ENCODE results near the gene LAMA2. TPM values are rescaled to one million over a fixed set of nuclear protein-coding genes. Genes with fewer than 3 reads are reported as not detected.

LAMA2 gene
- total RNA-seq, 1 experiment from 2014 or later, result 8.2 TPM

GRCh38 chr6:129508477-129509145 is 625.7 kb downstream of the LAMA2 start:
- ChIA-PET RAD21 (ENCODE audit: low non-redundant PET in 1 of 2, low total read pairs in 2 of 2, uncharacterized antibody in 2 of 2, unreplicated experiment in 2 of 2) (no interaction called here), CTCF (no interaction called here), POLR2A (no interaction called here)
- no peak overlapping the region for H3K4me3 ChIP-seq (replicated peaks in 1 of 2; ENCODE audit: low read depth in 1 of 2, low read length in 2 of 2)
- DNase-seq (ENCODE audit: low read depth, low spot score) (no peak), ATAC-seq (no peak)
- no peak overlapping the region for H3K4me2 ChIP-seq (ENCODE audit: low read length)
- TF ChIP-seq EZH2phosphoT487 (IDR thresholded peaks at IDR 0.05; ENCODE audit: borderline replicate concordance) (no peak), CTCF (IDR thresholded peaks at IDR 0.05 in 2 of 3, conservative IDR thresholded peaks at IDR 0.05 in 1 of 3; ENCODE audit: borderline replicate concordance in 1 of 3, insufficient read depth in 1 of 3, low read depth in 2 of 3, low read length in 2 of 3) (no peak), POLR2AphosphoS5 (IDR thresholded peaks at IDR 0.05; ENCODE audit: low read depth, low read length) (no peak), EZH2 (IDR thresholded peaks at IDR 0.05) (no peak), CBX3 (IDR thresholded peaks at IDR 0.05; ENCODE audit: low read depth) (no peak), SP1 (IDR thresholded peaks at IDR 0.05; ENCODE audit: low read depth) (no peak), RAD21 (IDR thresholded peaks at IDR 0.05; ENCODE audit: low read depth) (no peak)
- H3K9me3 ChIP-seq (ENCODE audit: control insufficient read depth in 1 of 2, insufficient read depth in 1 of 2, low read depth in 1 of 2, low read length in 2 of 2), result no peaks in the 10 kb centered on the region
- no peaks in the 10 kb centered on the region for H4K20me1 ChIP-seq (ENCODE audit: insufficient read depth)
- no TSS peak for BruUV-seq (replicated peaks)
- H3K27me3 ChIP-seq (ENCODE audit: insufficient read depth, low read length), result no peaks in the 10 kb centered on the region
- H3K27ac ChIP-seq (ENCODE audit: low read depth, low read length), result no peak overlapping the region
- H3K4me1 ChIP-seq (ENCODE audit: control insufficient read depth in 1 of 2, insufficient read depth in 2 of 2, low read length in 2 of 2), result peaks cover 9 to 12% of the 10 kb centered on the region in 2 experiments; a peak in 2 of 4 replicates
- H3K79me2 ChIP-seq (ENCODE audit: insufficient read depth, low read length), result no peaks in the 10 kb centered on the region
- H3K9me2 ChIP-seq (ENCODE audit: insufficient read depth), result no peaks in the 10 kb centered on the region
- peaks cover 0 to 4% of the 10 kb centered on the region in 2 experiments; a peak in 3 of 4 replicates for H3K36me3 ChIP-seq (ENCODE audit: control insufficient read depth in 1 of 2, insufficient read depth in 2 of 2, low read length in 2 of 2)
- no peak overlapping the region for H3K9ac ChIP-seq (ENCODE audit: low read length)
- intact Hi-C loops (cut with micrococcal nuclease), result no loop called here
- no peak overlapping the region for H2AFZ ChIP-seq (ENCODE audit: low read depth, low read length, poor library complexity, severe bottlenecking)

- RAD21 ChIA-PET (ENCODE audit: low non-redundant PET in 1 of 2, low total read pairs in 2 of 2, uncharacterized antibody in 2 of 2, unreplicated experiment in 2 of 2), result no interaction called here
- H3K4me1 ChIP-seq (ENCODE audit: control insufficient read depth in 1 of 2, insufficient read depth in 2 of 2, low read length in 2 of 2), result peaks cover 7 to 10% of the 10 kb centered on the region in 2 experiments; a peak in 2 of 4 replicates
- no TSS peak for BruUV-seq (replicated peaks)
- no peaks in the 10 kb centered on the region for H3K9me2 ChIP-seq (ENCODE audit: insufficient read depth)
- no peak for ATAC-seq
- H3K4me2 ChIP-seq (ENCODE audit: low read length), result no peak overlapping the region
- intact Hi-C loops (cut with micrococcal nuclease), result no loop called here
- no peaks in the 10 kb centered on the region for H3K9me3 ChIP-seq (ENCODE audit: control insufficient read depth in 1 of 2, insufficient read depth in 1 of 2, low read depth in 1 of 2, low read length in 2 of 2)
- H4K20me1 ChIP-seq (ENCODE audit: insufficient read depth), result no peaks in the 10 kb centered on the region
- POLR2A ChIA-PET, result interaction anchor here (1.6 kb wide), 1 partner anchor 12 kb away, joined by 3 read pairs; no protein-coding TSS in a partner anchor
- TF ChIP-seq SP1 (IDR thresholded peaks at IDR 0.05; ENCODE audit: low read depth) (peak; percentile 30; the same call in 1 of the 2 replicates), JUND (IDR thresholded peaks at IDR 0.05) (0 out of 2 replicates have a peak, but pooled peaks have one; percentile 12), TCF7L2 (IDR thresholded peaks at IDR 0.05; ENCODE audit: borderline replicate concordance, extremely low read depth, insufficient read depth, insufficient read length) (peak; percentile 80), ATF3 (IDR thresholded peaks at IDR 0.05) (no peak), EZH2phosphoT487 (IDR thresholded peaks at IDR 0.05; ENCODE audit: borderline replicate concordance) (no peak)
- no peak overlapping the region for H3K27ac ChIP-seq (ENCODE audit: low read depth, low read length)
- no peak overlapping the region for H3K4me3 ChIP-seq (replicated peaks in 1 of 2; ENCODE audit: low read depth in 1 of 2, low read length in 2 of 2)
- H3K9ac ChIP-seq (ENCODE audit: low read length), result no peak overlapping the region
- CTCF ChIA-PET, result no interaction called here
- DNase-seq (ENCODE audit: low read depth, low spot score), result no peak
- H3K36me3 ChIP-seq (ENCODE audit: control insufficient read depth in 1 of 2, insufficient read depth in 2 of 2, low read length in 2 of 2), result peaks cover 0 to 11% of the 10 kb centered on the region in 2 experiments; a peak in 3 of 4 replicates
- no peaks in the 10 kb centered on the region for H3K79me2 ChIP-seq (ENCODE audit: insufficient read depth, low read length)
- H2AFZ ChIP-seq (ENCODE audit: low read depth, low read length, poor library complexity, severe bottlenecking), result no peak overlapping the region
- no peaks in the 10 kb centered on the region for H3K27me3 ChIP-seq (ENCODE audit: insufficient read depth, low read length)
Observed at GRCh38 chr6:129510950-129511349, 628.0 kb downstream of the LAMA2 start.
